HL-60/S4 treated with retinoic acid at 250 ng/mL for 4 days and 3 days (cell line): Measurements from ENCODE around the gene OST4.

Experiments used
- in situ Hi-C: fragments of 300-500 bp; cut with MboI; formaldehyde crosslinking; loops from 2 replicates; pipeline ENCODE4 v1.7.0; 2022; ENCODE audit warnings: low sequenced_read_pairs

OST4 gene

GRCh38 chr2:27071277-27071989, at the start of gene OST4:
TSS of gene OST4 (minus strand) at chr2:27071654.
- in situ Hi-C loops: no loop called here

GRCh38 chr2:27119330-27119670, 47.8 kb upstream of the OST4 start:
- in situ Hi-C loops: loop anchor here (25.0 kb wide), 1 partner anchor 168 kb away; the partner anchor contains the start of genes DNAJC5G and TRIM54

GRCh38 chr2:27118525-27119329, 47.3 kb upstream of the OST4 start, which contains the start of gene CGREF1:
TSS of gene CGREF1 (minus strand) at chr2:27119128. CDS start at chr2:27104366, 14,762 bp downstream.
- in situ Hi-C loops: loop anchor here (25.0 kb wide), 1 partner anchor 169 kb away; the partner anchor contains the start of genes DNAJC5G and TRIM54

- in situ Hi-C loops: loop anchor here (25.0 kb wide), 1 partner anchor 169 kb away; the partner anchor contains the start of genes DNAJC5G and TRIM54
Observed at GRCh38 chr2:27117995-27118524, 46.6 kb upstream of the OST4 start.

GRCh38 chr2:27115519-27115918, 44.1 kb upstream of the OST4 start:
- in situ Hi-C loops: loop anchor here (25.0 kb wide), 1 partner anchor 172 kb away; the partner anchor contains the start of genes DNAJC5G and TRIM54

GRCh38 chr2:27111392-27112078, 40.1 kb upstream of the OST4 start:
- in situ Hi-C loops: loop anchor here (25.0 kb wide), 1 partner anchor 176 kb away; the partner anchor contains the start of genes DNAJC5G and TRIM54

- in situ Hi-C loops: loop anchor here (25.0 kb wide), 1 partner anchor 177 kb away; the partner anchor contains the start of genes DNAJC5G and TRIM54
Observed at GRCh38 chr2:27110603-27111352, 39.3 kb upstream of the OST4 start.

- in situ Hi-C loops: loop anchor here (25.0 kb wide), 1 partner anchor 178 kb away; the partner anchor contains the start of genes DNAJC5G and TRIM54
Observed at GRCh38 chr2:27109083-27109482, 37.6 kb upstream of the OST4 start.

- in situ Hi-C loops: loop anchor here (25.0 kb wide), 1 partner anchor 179 kb away; the partner anchor contains the start of genes DNAJC5G and TRIM54
Observed at GRCh38 chr2:27108221-27108620, 36.8 kb upstream of the OST4 start.

- in situ Hi-C loops: loop anchor here (25.0 kb wide), 1 partner anchor 181 kb away; the partner anchor contains the start of genes DNAJC5G and TRIM54
Observed at GRCh38 chr2:27105981-27106380, 34.5 kb upstream of the OST4 start.

- in situ Hi-C loops: loop anchor here (25.0 kb wide), 1 partner anchor 185 kb away; the partner anchor contains the start of genes DNAJC5G and TRIM54
Observed at GRCh38 chr2:27102329-27102728, 30.9 kb upstream of the OST4 start.

- in situ Hi-C loops: loop anchor here (25.0 kb wide), 1 partner anchor 187 kb away; the partner anchor contains the start of genes DNAJC5G and TRIM54
Observed at GRCh38 chr2:27100036-27100435, 28.6 kb upstream of the OST4 start.

GRCh38 chr2:27099334-27099955, 28.0 kb upstream of the OST4 start:
- in situ Hi-C loops: no loop called here

GRCh38 chr2:27097341-27097740, 25.9 kb upstream of the OST4 start:
- in situ Hi-C loops: no loop called here

- in situ Hi-C loops: no loop called here
Observed at GRCh38 chr2:27096748-27097297, 25.4 kb upstream of the OST4 start.

- in situ Hi-C loops: no loop called here
Observed at GRCh38 chr2:27095745-27096651, 24.5 kb upstream of the OST4 start.

- in situ Hi-C loops: no loop called here
Observed at GRCh38 chr2:27095427-27095744, 23.9 kb upstream of the OST4 start.
